GM19324 (cell line): ENCODE measurements around the gene SCN9A.
"Not testable (repeated sequence)": the region's sequence is repeated elsewhere in the genome, so short reads cannot be mapped to it uniquely, and the experiment has no call there.

Experiments
- ATAC-seq: cut with Tn5 transposase; IDR thresholded peaks from one replicate; pipeline ENCODE4 v1.9.1; 2021; ENCODE audit warnings: mild to moderate bottlenecking, moderate library complexity; ENCODE audit not compliant: unreplicated experiment, low FRiP score

SCN9A gene

GRCh38 chr2:166375736-166376487 lies at the start of gene SCN9A:
Gene SCN9A, minus strand, starts transcription at chr2:166375944. Its CDS starts 64,188 bp downstream, at chr2:166311756.
- ATAC-seq = no peak

- ATAC-seq = no peak
Observed at GRCh38 chr2:166424841-166425240, 49.1 kb upstream of the SCN9A start.

GRCh38 chr2:166419616-166419934 lies 43.8 kb upstream of the SCN9A start:
- ATAC-seq = no peak

- ATAC-seq = no peak
Observed at GRCh38 chr2:166418853-166419615, 43.3 kb upstream of the SCN9A start.

GRCh38 chr2:166417669-166418068 lies 41.9 kb upstream of the SCN9A start:
- ATAC-seq = no peak

GRCh38 chr2:166413255-166413654 lies 37.5 kb upstream of the SCN9A start:
- ATAC-seq = no peak

GRCh38 chr2:166411473-166412230 lies 35.9 kb upstream of the SCN9A start:
- no peak for ATAC-seq

GRCh38 chr2:166410828-166411472 lies 35.2 kb upstream of the SCN9A start:
- ATAC-seq = no peak

GRCh38 chr2:166407746-166408145 lies 32.0 kb upstream of the SCN9A start:
- ATAC-seq = not testable (repeated sequence)

GRCh38 chr2:166406374-166406773 lies 30.6 kb upstream of the SCN9A start:
- no peak for ATAC-seq

- ATAC-seq = no peak
Observed at GRCh38 chr2:166405569-166405926, 29.8 kb upstream of the SCN9A start.

GRCh38 chr2:166404831-166405568 lies 29.3 kb upstream of the SCN9A start:
- no peak for ATAC-seq

GRCh38 chr2:166394245-166394644 lies 18.5 kb upstream of the SCN9A start:
- no peak for ATAC-seq

- ATAC-seq = no peak
Observed at GRCh38 chr2:166393008-166393407, 17.3 kb upstream of the SCN9A start.

GRCh38 chr2:166388481-166389070 lies 12.8 kb upstream of the SCN9A start:
- no peak for ATAC-seq

- no peak for ATAC-seq
Observed at GRCh38 chr2:166385313-166385712, 9.6 kb upstream of the SCN9A start.

GRCh38 chr2:166384774-166385173 lies 9.0 kb upstream of the SCN9A start:
- ATAC-seq = no peak

- ATAC-seq = no peak
Observed at GRCh38 chr2:166382448-166382847, 6.7 kb upstream of the SCN9A start.

- ATAC-seq = no peak
Observed at GRCh38 chr2:166380615-166381014, 4.9 kb upstream of the SCN9A start.

- ATAC-seq = no peak
Observed at GRCh38 chr2:166376873-166377272, 1.1 kb upstream of the SCN9A start.
